Measurements from ENCODE around the gene OLFM3. TPM values are rescaled to one million over a fixed set of nuclear protein-coding genes. Genes with fewer than 3 reads are reported as not detected.

OLFM3 gene
- total RNA-seq, 1 experiment from 2014 or later = not detected

GRCh38 chr1:101942516-101943193 is 54.1 kb downstream of the OLFM3 start:
- Histone ChIP-seq H3K36me3 (ENCODE audit: control insufficient read depth in 1 of 2, insufficient read depth in 2 of 2, low read length in 2 of 2) (no peaks in the 10 kb centered on the region), H3K79me2 (ENCODE audit: insufficient read depth, low read length) (no peaks in the 10 kb centered on the region), H2AFZ (ENCODE audit: low read depth, low read length, poor library complexity, severe bottlenecking) (no peak overlapping the region), H3K27ac (ENCODE audit: low read depth, low read length) (no peak overlapping the region), H3K9me3 (ENCODE audit: control insufficient read depth in 1 of 2, insufficient read depth in 1 of 2, low read depth in 1 of 2, low read length in 2 of 2) (no peaks in the 10 kb centered on the region), H3K4me1 (ENCODE audit: control insufficient read depth in 1 of 2, insufficient read depth in 2 of 2, low read length in 2 of 2) (no peaks in the 10 kb centered on the region), H3K9ac (ENCODE audit: low read length) (no peak overlapping the region), H4K20me1 (ENCODE audit: insufficient read depth) (no peaks in the 10 kb centered on the region), H3K4me2 (ENCODE audit: low read length) (no peak overlapping the region), H3K9me2 (ENCODE audit: insufficient read depth) (no peaks in the 10 kb centered on the region), H3K27me3 (ENCODE audit: insufficient read depth, low read length) (no peaks in the 10 kb centered on the region), H3K4me3 (replicated peaks in 1 of 2; ENCODE audit: low read depth in 1 of 2, low read length in 2 of 2) (no peak overlapping the region)
- ChIA-PET CTCF (no interaction called here), POLR2A (no interaction called here), RAD21 (ENCODE audit: low non-redundant PET in 1 of 2, low total read pairs in 2 of 2, uncharacterized antibody in 2 of 2, unreplicated experiment in 2 of 2) (no interaction called here)
- DNase-seq (ENCODE audit: low read depth, low spot score) (no peak), ATAC-seq (no peak)
- BruUV-seq (replicated peaks) = no TSS peak
- TF ChIP-seq CBX3 (IDR thresholded peaks at IDR 0.05; ENCODE audit: low read depth) (no peak), ELF1 (IDR thresholded peaks at IDR 0.05; ENCODE audit: borderline replicate concordance, low read depth) (no peak), RAD21 (IDR thresholded peaks at IDR 0.05; ENCODE audit: low read depth) (no peak), ZFX (IDR thresholded peaks at IDR 0.05) (no peak), POLR2A (IDR thresholded peaks at IDR 0.05; ENCODE audit: borderline replicate concordance, extremely low read depth, insufficient read depth, insufficient read length) (no peak), SP1 (IDR thresholded peaks at IDR 0.05; ENCODE audit: low read depth) (no peak), YY1 (IDR thresholded peaks at IDR 0.05; ENCODE audit: extremely low read depth, insufficient replicate concordance, low read depth, low read length) (no peak), EGR1 (IDR thresholded peaks at IDR 0.05; ENCODE audit: low read depth) (no peak), SIN3A (IDR thresholded peaks at IDR 0.05; ENCODE audit: low read depth) (no peak), EZH2 (IDR thresholded peaks at IDR 0.05) (no peak), JUND (IDR thresholded peaks at IDR 0.05) (no peak), TCF7L2 (IDR thresholded peaks at IDR 0.05; ENCODE audit: borderline replicate concordance, extremely low read depth, insufficient read depth, insufficient read length) (no peak), ZBTB33 (IDR thresholded peaks at IDR 0.05; ENCODE audit: extremely low read depth, insufficient replicate concordance, low read length) (no peak), FOSL1 (IDR thresholded peaks at IDR 0.05; ENCODE audit: low read depth) (no peak), ZNF274 (IDR thresholded peaks at IDR 0.05; ENCODE audit: low read depth, low read length) (no peak), SRF (IDR thresholded peaks at IDR 0.05; ENCODE audit: low read depth) (no peak), ATF3 (IDR thresholded peaks at IDR 0.05) (no peak)
- TF ChIP-seq, protein P1, sequence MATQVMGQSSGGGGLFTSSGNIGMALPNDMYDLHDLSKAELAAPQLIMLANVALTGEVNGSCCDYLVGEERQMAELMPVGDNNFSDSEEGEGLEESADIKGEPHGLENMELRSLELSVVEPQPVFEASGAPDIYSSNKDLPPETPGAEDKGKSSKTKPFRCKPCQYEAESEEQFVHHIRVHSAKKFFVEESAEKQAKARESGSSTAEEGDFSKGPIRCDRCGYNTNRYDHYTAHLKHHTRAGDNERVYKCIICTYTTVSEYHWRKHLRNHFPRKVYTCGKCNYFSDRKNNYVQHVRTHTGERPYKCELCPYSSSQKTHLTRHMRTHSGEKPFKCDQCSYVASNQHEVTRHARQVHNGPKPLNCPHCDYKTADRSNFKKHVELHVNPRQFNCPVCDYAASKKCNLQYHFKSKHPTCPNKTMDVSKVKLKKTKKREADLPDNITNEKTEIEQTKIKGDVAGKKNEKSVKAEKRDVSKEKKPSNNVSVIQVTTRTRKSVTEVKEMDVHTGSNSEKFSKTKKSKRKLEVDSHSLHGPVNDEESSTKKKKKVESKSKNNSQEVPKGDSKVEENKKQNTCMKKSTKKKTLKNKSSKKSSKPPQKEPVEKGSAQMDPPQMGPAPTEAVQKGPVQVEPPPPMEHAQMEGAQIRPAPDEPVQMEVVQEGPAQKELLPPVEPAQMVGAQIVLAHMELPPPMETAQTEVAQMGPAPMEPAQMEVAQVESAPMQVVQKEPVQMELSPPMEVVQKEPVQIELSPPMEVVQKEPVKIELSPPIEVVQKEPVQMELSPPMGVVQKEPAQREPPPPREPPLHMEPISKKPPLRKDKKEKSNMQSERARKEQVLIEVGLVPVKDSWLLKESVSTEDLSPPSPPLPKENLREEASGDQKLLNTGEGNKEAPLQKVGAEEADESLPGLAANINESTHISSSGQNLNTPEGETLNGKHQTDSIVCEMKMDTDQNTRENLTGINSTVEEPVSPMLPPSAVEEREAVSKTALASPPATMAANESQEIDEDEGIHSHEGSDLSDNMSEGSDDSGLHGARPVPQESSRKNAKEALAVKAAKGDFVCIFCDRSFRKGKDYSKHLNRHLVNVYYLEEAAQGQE (IDR thresholded peaks at IDR 0.05; ENCODE audit: low read depth) = no peak
- TF ChIP-seq, protein P2, sequence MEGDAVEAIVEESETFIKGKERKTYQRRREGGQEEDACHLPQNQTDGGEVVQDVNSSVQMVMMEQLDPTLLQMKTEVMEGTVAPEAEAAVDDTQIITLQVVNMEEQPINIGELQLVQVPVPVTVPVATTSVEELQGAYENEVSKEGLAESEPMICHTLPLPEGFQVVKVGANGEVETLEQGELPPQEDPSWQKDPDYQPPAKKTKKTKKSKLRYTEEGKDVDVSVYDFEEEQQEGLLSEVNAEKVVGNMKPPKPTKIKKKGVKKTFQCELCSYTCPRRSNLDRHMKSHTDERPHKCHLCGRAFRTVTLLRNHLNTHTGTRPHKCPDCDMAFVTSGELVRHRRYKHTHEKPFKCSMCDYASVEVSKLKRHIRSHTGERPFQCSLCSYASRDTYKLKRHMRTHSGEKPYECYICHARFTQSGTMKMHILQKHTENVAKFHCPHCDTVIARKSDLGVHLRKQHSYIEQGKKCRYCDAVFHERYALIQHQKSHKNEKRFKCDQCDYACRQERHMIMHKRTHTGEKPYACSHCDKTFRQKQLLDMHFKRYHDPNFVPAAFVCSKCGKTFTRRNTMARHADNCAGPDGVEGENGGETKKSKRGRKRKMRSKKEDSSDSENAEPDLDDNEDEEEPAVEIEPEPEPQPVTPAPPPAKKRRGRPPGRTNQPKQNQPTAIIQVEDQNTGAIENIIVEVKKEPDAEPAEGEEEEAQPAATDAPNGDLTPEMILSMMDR (IDR thresholded peaks at IDR 0.05 in 2 of 3, conservative IDR thresholded peaks at IDR 0.05 in 1 of 3; ENCODE audit: borderline replicate concordance in 1 of 3, insufficient read depth in 1 of 3, low read depth in 2 of 3, low read length in 2 of 3) = no peak
- intact Hi-C loops (cut with micrococcal nuclease) = no loop called here
